ENCODE results near the gene LDB2.

The LDB2 gene

GRCh38 chr4:16818005-16818404, 80.4 kb downstream of the LDB2 start:
- no peaks in the 10 kb centered on the region for H3K4me1 ChIP-seq (ENCODE audit: insufficient read depth, low read length, poor library complexity, severe bottlenecking)
- no peaks in the 10 kb centered on the region for H4K20me1 ChIP-seq (ENCODE audit: insufficient read depth, low read length, poor library complexity, severe bottlenecking)
- TF ChIP-seq CTCF (conservative IDR thresholded peaks at IDR 0.05; ENCODE audit: low read length) (no peak), EZH2phosphoT487 (IDR thresholded peaks at IDR 0.05; ENCODE audit: borderline replicate concordance) (no peak)
- no peaks in the 10 kb centered on the region for H3K9me3 ChIP-seq (ENCODE audit: insufficient read depth, low read depth, low read length)
- no peak overlapping the region for H3K4me2 ChIP-seq (ENCODE audit: low read depth, low read length, poor library complexity, severe bottlenecking)
- no peak overlapping the region for H3K9ac ChIP-seq (ENCODE audit: low read depth, low read length, poor library complexity, severe bottlenecking)
- no peaks in the 10 kb centered on the region for H3K79me2 ChIP-seq (ENCODE audit: insufficient read depth, low read length)
- H3K9me2 ChIP-seq (replicated peaks; ENCODE audit: low read depth, low read length): no peaks in the 10 kb centered on the region
- no peaks in the 10 kb centered on the region for H3K36me3 ChIP-seq (ENCODE audit: insufficient read depth, low read length)
- H2AFZ ChIP-seq (ENCODE audit: low read length): no peak overlapping the region
- H3F3A ChIP-seq (ENCODE audit: low read depth): no peaks in the 10 kb centered on the region
- no peaks in the 10 kb centered on the region for H3K27me3 ChIP-seq (ENCODE audit: insufficient read depth, low read length, poor library complexity, severe bottlenecking)
- H3K4me3 ChIP-seq (ENCODE audit: low read length, poor library complexity, severe bottlenecking): no peak overlapping the region

- no peaks in the 10 kb centered on the region for H4K20me1 ChIP-seq (ENCODE audit: insufficient read depth, low read length, poor library complexity, severe bottlenecking)
- H3K9me2 ChIP-seq (replicated peaks; ENCODE audit: low read depth, low read length): no peaks in the 10 kb centered on the region
- H3K27me3 ChIP-seq (ENCODE audit: insufficient read depth, low read length, poor library complexity, severe bottlenecking): no peaks in the 10 kb centered on the region
- no peaks in the 10 kb centered on the region for H3F3A ChIP-seq (ENCODE audit: low read depth)
- H3K4me1 ChIP-seq (ENCODE audit: insufficient read depth, low read length, poor library complexity, severe bottlenecking): no peaks in the 10 kb centered on the region
- no peaks in the 10 kb centered on the region for H3K36me3 ChIP-seq (ENCODE audit: insufficient read depth, low read length)
- no peaks in the 10 kb centered on the region for H3K79me2 ChIP-seq (ENCODE audit: insufficient read depth, low read length)
- H3K4me2 ChIP-seq (ENCODE audit: low read depth, low read length, poor library complexity, severe bottlenecking): no peak overlapping the region
- H3K9ac ChIP-seq (ENCODE audit: low read depth, low read length, poor library complexity, severe bottlenecking): no peak overlapping the region
- no peaks in the 10 kb centered on the region for H3K9me3 ChIP-seq (ENCODE audit: insufficient read depth, low read depth, low read length)
- TF ChIP-seq CTCF (conservative IDR thresholded peaks at IDR 0.05; ENCODE audit: low read length) (no peak), EZH2phosphoT487 (IDR thresholded peaks at IDR 0.05; ENCODE audit: borderline replicate concordance) (no peak)
- H2AFZ ChIP-seq (ENCODE audit: low read length): no peak overlapping the region
- H3K4me3 ChIP-seq (ENCODE audit: low read length, poor library complexity, severe bottlenecking): no peak overlapping the region
Measured at GRCh38 chr4:16817286-16817685, 81.2 kb downstream of the LDB2 start.

GRCh38 chr4:16814361-16814760, 84.1 kb downstream of the LDB2 start:
- Histone ChIP-seq H3K27me3 (ENCODE audit: insufficient read depth, low read length, poor library complexity, severe bottlenecking) (no peaks in the 10 kb centered on the region), H3K4me1 (ENCODE audit: insufficient read depth, low read length, poor library complexity, severe bottlenecking) (no peaks in the 10 kb centered on the region), H3F3A (ENCODE audit: low read depth) (no peaks in the 10 kb centered on the region), H3K79me2 (ENCODE audit: insufficient read depth, low read length) (no peaks in the 10 kb centered on the region), H3K4me3 (ENCODE audit: low read length, poor library complexity, severe bottlenecking) (no peak overlapping the region), H2AFZ (ENCODE audit: low read length) (no peak overlapping the region), H3K9me2 (replicated peaks; ENCODE audit: low read depth, low read length) (no peaks in the 10 kb centered on the region), H3K4me2 (ENCODE audit: low read depth, low read length, poor library complexity, severe bottlenecking) (no peak overlapping the region), H4K20me1 (ENCODE audit: insufficient read depth, low read length, poor library complexity, severe bottlenecking) (no peaks in the 10 kb centered on the region), H3K9ac (ENCODE audit: low read depth, low read length, poor library complexity, severe bottlenecking) (no peak overlapping the region), H3K9me3 (ENCODE audit: insufficient read depth, low read depth, low read length) (no peaks in the 10 kb centered on the region), H3K36me3 (ENCODE audit: insufficient read depth, low read length) (no peaks in the 10 kb centered on the region)
- TF ChIP-seq CTCF (conservative IDR thresholded peaks at IDR 0.05; ENCODE audit: low read length) (no peak), EZH2phosphoT487 (IDR thresholded peaks at IDR 0.05; ENCODE audit: borderline replicate concordance) (no peak)

Data from Loucy (cell line).